Measurements from ENCODE around the gene PEX6.
"Not testable (repeated sequence)": the region's sequence is repeated elsewhere in the genome, so short reads cannot be mapped to it uniquely, and the experiment has no call there.

The PEX6 gene

DNA sequence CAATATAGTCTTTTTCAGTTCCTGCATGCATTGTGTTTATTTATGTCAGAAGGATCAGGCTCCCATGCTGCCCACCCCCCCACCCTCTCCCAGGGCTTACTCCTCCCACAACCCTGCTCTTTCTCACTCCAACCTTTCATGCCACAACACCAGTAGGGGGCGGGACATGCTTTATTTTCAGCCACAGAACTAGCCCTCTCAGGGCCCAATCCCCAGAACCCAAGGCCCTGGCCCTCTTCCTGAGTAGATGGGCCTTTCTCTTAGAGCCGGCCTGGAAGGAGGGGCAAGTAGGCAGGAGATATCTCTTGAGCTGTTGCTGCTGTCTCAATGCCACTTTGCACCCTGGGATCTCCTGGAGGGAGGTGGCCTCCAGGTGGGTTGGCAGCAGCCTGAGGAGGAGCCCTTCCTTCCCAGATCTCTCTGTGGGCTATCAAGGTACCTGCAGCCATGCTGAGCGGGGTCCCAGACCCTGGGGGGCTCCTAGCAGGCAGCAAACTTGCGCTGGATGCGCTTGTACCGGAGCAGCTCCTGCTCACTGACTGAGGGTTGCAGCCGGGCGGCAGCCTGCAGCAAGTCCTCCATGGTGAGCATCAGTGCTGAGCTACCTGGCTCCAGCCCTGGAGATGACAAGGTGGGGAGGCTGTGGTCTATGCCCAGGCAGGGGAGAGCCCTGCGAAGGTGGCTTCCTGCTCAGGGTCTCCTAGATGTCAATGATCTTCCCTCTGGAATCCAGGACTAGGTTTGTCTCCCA lies 15.0 kb downstream of the PEX6 start:
- DNase-seq, result no peak

DNA sequence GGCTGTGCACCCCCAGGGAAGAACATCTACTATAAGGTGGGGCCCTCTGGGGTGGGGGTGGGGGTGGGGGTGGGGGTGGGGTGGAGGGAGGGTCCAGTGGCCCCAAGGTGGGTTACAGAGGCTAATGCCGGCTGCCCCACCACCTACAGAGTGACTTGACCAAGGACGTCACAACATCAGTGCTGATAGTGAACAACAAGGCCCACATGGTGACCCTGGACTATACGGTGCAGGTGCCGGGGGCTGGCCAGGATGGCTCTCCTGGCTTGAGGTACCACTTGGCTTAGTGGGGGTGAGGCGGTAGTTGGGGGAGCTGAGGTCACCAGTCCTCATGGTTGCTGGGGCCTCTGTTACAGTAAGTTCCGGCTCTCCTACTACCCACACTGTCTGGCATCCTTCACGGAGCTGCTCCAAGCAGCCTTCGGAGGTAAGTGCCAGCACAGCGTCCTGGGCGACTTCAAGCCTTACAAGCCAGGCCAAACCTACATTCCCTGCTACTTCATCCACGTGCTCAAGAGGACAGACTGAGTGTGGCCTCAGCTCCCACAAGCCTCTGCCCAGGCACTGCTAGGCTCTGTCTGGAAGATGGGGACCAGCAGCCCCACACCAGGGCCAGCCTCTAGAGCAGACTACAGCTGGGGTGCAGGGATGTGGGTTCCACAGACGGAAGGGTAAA lies 15.7 kb downstream of the PEX6 start:
- no peak for DNase-seq

DNA sequence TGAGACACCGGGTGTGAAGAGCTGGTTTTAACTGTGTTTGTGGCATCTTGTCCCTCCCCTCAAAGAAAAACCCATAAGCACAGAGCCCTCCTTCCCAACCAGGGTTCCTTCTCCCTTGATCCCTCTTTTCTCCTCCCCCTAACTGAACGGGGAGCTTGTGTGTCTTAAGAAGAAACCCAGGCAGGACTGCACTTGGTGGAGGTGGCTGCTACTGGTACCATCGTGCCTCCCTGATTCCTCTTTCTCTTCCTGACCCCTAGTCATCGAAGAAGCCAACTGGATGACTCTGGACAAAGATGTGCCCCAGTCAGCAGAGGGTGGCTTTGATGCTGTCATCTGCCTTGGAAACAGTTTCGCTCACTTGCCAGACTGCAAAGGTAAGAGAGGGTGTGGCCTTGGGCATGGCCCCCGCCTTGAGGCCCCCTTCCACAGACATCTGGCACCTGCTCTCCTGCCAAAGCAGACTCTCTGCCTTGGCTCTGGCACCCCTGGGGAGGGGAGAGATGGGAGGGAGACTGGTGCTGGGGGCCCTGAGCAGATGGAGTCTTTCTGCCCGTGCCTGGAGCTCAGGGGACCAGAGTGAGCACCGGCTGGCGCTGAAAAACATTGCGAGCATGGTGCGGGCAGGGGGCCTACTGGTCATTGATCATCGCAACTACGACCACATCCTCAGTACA lies 16.3 kb downstream of the PEX6 start:
- DNase-seq, result no peak

DNA sequence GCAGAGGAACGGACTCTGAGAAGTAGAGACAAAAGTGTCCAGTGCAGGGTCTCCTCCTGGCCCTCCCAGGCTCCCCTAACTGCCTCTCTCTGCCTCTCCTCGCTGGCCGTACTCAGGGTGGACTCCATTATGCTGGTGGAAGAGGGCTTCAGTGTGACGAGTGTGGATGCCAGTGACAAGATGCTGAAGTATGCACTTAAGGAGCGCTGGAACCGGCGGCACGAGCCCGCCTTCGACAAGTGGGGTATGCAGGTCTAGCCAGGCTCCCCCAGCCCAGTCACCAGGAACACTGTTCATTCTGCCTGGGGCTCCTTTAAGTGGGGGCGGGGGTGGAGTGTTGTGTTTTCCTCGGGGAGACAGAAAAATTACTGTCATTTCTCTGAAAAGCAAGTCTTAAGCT lies 16.9 kb downstream of the PEX6 start:
- no peak for DNase-seq

DNA sequence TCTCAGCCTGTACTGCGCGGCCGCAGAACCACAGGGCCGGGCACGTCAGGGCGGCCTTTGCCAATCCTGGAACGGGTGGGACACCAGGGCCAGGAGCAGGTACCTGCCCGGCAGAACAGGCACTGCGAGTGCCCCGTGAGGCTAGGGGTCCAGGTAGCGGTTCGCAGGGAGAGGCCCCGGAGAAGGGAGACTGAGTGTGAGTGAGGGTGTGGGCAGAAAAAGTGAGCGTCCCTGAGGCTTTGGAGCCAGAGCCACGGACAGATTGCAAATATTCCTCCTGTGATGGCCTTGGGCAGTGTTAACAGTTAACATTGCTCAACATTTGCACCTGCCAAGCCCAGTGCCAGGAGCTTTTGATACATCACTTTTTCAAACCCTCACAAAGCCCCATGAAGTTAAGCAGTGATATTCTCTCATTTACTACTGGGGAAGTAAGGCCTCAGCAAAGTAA lies 17.9 kb downstream of the PEX6 start:
- no peak for DNase-seq

DNA sequence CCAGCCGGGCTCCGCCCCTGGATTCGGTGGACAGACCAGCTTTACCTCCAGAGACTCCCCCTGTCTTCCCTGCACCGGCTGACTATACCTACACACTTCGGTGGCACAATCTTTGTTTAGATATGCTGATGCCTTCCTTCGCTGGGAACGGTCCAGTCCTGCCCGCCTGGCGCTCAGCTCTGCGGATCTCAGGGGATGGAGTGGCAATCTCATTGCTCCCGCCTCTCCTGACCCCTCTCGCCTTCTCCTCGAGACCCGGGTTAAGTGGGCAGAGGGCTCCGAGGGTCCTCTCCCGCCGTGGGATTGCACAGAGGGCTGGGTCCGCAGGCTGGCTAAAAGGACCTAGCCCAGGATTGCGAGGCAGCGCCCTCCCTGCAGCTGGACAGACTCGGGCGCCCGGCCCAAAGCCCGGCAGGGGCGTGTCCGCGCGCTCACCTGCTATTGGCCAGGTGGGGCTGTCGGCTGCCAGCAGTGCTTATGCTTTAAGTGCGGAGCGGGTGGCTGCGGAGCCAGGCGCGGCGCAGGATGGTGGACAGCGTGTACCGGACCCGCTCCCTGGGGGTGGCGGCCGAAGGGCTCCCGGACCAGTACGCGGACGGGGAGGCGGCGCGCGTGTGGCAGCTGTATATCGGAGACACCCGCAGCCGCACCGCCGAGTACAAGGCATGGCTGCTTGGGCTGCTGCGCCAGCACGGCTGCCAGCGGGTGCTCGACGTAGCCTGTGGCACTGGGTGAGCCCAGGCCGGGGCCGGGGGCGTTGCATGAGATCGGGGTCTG lies 18.6 kb downstream of the PEX6 start, which contains the start of gene GNMT:
TSS of gene GNMT (plus strand) at position 512 of the 777 bp plus-strand sequence. CDS start at position 526, 14 bp downstream.
- DNase-seq, result peak; percentile 63

DNA sequence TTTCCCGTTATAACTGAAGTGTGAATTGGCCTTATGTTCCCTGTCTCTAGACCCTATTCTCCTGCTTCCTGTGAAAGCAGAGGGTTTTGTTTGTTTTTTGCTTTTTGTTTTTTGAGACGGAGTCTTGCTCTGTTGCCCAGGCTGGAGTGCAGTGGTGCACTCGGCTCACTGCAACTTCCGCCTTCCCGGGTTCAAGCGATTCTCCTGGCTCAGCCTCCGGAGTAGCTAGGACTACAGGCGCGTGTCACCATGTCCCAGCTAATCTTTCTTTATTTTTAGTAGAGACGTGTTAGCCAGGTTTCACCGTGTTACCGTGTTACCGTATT lies 19.1 kb downstream of the PEX6 start:
- no peak for DNase-seq

DNA sequence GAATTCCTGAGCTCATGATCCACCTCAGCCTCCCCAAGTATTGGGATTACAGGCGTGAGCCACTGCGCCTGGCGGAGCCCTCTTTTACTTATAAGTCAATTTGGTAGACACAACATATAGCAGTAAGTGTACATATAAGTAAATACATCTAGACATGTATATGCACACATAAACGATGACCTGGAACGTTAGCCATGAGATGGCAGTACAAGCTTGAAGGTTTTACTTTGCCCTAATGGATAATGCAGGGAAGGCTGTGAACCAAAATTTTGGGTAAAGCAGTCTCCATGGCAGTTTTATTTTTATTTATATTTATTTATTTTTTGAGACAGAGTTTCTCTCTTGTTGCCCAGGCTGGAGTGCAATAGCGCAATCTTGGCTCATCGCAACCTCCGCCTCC lies 20.9 kb downstream of the PEX6 start:
- no peak for DNase-seq

DNA sequence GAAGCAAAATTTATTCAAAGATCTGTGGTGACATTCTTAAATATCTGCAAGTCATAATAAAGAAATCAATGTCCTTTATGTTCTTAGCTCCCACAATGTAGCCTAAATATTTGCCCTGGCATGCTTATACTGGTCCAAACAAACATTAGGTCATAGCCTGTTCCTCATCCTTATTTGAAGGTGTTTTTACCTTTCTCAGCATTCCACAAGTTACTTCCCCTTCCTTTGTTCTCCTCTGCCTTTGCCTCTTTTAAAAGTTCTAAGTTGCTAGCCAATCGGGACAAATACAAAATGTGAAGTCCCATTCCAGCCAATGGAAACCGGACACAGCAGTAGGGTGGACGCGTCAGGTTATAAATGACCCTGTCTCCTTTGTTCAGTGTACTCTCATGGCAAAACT lies 24.6 kb downstream of the PEX6 start:
- not testable (repeated sequence) for DNase-seq

DNA sequence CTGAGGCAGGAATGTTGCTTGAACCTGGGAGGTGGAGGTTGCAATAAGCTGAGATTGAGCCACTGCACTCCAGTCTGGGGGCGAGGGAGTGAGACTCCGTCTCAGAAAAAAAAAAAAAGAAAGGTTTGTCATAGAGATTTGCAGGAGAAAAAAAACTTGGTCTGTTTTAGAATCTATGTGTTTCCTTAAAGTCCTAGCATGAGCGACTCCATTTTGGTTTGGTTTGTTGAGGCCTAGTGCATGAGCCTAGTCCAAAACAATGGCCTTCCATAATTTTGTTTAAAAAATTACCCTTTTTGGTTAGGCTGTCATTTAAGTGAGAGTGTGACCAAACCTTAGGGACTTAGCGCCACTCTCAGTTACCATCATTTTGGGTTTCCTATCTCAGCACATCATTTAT lies 26.6 kb downstream of the PEX6 start:
- DNase-seq, result no peak

DNA sequence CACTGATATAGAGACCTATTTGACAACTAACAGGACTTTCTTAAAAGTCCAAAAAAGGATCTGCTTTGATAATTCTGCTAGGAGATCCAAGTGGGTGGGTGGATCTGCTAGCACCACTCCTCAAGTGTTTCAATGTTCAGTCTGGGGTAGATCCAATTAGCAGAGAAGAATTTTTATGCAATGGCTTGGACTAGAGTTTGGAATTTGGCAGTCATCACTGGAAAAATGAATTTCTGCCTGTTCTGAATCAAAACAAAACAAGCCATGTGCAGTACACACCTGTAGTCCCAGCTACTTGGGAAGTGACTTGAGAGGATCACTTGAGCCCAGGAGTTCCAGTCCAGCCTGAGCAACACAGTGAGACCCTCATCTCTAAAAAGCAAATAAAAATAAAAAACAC lies 31.0 kb downstream of the PEX6 start:
- no peak for DNase-seq

DNA sequence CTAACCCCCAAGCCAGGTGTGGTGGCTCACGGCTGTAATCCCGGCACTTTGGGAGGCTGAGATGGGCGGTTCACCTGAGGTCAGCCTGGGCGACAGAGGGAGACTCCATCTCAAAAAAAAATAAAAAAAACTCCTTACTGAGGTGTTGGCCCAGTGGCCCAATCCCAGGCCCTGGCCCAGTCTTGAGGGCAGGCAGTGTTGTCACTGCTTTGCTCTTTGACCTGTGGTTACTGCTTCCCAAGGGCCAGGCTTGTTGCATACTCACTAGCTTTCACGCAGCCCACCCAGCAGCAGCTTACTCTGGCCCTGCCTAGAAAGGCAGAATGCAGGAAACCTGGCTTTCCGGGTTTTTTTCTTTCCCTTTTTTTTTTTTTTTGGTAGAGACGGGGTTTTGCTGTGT lies 36.5 kb downstream of the PEX6 start:
- DNase-seq, result no peak

DNA sequence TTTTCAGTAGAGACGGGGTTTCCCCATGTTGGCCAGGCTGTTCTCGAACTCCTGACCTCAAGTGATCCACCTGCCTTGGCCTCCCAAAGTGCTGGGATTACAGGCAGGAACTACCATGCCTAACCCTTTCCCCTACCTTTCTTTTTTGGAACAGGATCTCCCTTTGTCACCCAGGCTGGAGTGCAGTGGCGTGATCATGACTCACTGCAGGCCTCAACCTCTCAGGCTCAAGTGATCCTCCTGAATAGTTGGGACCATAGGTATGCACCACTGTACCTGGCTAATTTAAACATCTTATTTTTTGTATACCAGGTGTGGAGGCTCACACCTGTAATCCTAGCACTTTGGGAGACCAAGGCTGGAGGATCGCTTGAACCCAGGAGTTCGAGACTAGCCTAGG lies 37.6 kb downstream of the PEX6 start:
- not testable (repeated sequence) for DNase-seq

DNA sequence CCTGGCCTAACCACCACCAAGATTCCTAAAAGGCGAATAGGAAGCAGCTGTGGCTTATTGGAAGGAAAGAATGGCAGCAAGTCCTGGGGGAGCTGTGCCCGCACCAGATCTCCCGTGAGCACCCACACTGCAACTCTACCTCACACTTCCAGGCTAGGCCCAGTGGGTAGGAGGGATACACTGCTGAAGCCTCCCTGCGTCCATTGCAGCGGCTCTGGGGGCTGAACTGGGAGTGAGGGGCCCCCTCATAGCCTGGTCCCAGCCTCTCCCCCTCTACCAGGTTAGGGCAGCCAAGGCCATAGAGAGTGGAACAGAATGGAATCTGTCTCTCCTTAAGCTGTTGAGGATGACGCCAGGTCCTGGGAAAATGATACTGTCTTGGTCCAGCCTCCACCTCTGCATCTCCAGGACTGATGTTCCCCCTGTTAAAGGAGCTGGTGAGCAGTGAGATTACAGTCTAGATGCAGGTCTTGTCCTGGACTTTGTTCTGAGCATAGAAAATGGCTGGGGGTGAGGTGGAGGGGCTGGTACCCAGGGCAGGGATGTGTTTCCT lies 38.4 kb downstream of the PEX6 start:
- DNase-seq, result no peak

DNA sequence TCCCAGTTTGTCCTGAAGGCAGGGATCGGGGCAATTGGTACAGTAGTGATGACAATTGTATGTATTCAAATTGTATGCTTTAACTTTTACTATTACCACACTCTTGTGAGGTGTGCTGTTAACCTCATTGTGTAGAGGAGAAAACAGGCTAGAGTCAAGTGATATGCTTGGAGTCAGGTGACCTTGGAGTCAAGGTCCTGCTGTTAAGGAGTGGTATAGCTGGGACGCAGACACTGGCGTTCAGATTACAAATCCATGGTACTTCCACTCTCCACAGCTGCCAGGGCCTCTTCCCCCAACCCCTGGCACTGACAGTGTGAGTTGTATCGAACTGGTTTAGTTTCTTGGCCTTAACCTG lies 39.2 kb downstream of the PEX6 start:
- no peak for DNase-seq

DNA sequence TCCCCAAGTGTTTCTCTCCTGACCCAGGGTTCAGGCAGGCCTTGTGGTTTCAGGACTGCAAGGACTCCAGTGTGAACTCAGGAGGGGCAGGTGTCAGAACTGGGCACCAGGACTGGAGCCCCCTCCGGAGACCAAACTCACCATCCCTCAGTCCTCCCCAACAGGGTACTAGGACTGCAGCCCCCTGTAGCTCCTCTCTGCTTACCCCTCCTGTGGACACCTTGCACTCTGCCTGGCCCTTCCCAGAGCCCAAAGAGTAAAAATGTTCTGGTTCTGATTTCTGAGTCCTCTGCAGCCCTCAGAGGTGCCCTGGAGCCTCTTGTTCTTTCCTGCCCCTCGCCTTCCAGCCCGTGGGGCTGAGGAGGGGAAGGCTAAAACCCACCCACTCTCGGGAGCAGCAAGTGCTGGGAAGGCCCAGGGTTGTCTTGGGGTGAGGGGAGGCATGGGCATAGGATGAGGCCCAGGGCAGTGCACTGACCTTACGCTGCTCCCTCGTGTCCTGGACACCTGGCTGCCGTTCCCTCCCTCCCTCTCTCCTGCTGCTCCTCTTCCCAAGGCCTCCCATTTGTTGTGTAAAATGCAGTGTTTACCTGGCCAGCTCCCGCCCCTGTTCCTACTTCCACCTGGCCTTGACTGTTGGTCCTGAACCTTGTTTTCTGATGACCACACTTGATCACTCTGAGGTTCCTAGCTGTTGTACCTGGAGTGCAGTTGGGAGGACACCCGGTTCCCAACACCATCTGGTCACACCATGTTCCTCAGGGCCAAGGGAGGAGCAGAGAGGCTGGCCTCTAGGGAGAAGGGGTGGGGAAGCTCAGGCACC lies 39.8 kb downstream of the PEX6 start:
- DNase-seq, result no peak

DNA sequence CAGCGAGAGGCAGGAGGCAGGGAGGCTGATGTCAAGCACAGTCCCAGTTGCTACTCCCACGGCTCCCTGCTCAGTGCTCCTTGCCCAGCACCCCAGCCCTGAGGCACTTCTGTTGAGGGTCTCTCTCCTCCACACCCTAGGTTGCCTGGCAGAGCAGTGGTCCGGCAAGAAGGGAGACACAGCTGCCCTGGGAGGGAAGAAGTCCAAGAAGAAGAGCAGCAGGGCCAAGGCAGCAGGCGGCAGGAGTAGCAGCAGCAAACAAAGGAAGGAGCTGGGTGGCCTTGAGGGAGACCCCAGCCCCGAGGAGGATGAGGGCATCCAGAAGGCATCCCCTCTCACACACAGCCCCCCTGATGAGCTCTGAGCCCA lies 40.6 kb downstream of the PEX6 start:
- DNase-seq, result no peak

DNA sequence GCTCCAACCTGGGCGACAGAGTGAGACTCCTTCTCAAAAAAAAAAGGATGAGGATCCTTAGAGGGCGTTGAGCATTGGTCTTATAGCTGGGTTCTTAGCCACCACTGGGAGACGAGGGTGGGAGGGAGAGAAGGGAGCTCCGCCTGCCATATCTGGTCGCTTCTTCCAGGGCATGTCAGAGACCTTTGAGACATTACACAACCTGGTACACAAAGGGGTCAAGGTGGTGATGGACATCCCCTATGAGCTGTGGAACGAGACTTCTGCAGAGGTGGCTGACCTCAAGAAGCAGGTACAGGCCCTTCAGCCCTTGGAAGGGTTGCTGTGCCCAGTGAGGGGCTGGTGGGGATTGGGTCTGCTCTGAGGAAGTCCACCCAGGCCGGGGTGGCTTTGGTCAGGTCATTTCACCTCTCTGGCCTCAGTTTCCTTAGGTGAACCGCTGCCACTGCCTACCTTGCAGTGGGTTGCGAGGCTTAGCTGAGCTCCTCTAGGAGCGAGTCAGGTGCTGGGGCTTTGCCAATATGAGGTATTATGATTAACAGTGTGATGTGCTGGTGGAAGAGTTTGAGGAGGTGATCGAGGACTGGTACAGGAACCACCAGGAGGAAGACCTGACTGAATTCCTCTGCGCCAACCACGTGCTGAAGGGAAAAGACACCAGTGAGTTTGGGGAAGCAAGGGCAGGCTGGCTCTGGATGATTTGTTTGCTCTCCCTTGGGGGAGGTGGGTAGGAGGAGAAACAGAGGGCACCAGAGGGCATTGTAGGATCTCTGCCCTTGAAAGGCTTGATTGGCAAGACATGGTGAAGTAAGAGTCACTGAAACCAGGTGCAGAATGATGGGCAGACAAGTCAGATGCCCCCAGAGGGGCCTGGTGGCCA lies 41.2 kb downstream of the PEX6 start:
- DNase-seq, result no peak

DNA sequence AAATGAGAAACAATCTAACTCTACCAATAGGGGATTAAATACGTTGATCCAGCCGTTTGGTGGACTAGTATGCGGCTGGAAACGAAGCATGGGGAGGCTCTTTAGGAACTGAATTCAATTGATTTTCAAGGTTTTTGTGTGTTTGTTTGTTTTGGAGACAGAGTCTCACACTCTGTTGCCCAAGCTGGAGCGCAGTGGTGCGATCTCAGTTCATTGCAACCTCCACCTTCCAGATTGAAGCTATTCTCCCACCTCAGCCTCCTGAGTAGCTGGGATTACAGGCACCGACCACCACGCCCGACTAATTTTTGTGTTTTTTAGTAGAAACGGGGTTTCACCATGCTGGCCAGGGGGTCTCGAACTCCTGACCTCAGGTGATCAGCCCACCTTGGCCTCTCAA lies 42.6 kb downstream of the PEX6 start:
- no peak for DNase-seq

DNA sequence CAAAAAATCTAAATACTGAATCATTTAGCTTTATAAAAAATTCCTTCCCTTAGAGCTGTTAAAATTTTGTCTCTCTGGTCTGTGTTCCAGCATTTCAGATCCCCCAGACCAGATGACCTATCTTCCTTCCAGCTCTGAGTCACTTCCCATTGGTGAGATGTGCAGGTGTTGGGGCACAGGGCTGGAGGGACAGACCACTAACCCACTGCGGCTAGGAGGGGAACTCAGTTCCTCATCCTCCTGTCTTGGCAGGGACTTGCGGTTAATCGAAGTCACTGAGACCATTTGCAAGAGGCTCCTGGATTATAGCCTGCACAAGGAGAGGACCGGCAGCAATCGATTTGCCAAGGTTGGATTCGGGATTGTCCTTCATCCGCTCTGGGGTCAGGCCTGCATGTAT lies 43.7 kb downstream of the PEX6 start:
- no peak for DNase-seq

DNA sequence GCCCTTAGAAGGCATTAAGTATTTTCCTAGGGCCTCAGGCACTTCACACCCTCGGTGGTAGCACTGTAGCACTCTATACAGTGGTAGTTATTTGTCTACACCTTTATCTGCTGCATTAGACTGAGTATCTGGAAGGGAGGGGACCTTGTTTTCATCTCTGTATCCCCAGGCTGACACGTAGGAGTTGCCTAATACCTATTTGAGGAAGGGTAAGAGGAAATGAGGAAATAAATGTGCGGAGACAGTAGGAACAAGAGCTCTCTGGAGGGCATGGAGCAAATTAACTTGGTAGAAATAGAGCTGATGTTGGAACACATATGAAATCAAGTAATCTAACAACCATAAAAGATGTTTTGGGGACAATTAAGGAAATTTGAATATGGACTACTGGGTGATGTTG lies 45.8 kb downstream of the PEX6 start:
- no peak for DNase-seq

All from right forelimb (tissue), 1 donor.